ENCODE data around the gene GID4.

GID4 gene

DNA sequence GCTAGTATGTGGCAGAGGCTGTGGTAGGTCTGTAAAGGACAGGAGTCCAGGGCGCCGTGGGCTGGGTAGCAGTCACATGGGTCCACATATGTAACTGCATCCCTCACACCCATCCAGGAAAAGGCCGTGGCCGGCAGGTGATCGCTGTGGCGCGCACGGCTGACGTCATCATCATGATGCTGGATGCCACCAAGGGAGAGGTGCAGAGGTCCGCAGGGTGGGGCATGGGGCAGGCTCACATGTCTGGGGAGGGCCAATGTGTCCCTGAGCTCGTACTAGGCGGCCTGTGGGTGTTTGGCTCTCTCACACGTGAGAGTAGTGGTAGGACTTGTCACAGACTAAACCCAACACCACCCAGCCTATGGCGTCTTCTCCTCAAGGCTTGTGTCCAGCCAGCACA lies 60.3 kb downstream of the GID4 start:
- no peak for TF ChIP-seq FOXA1 (IDR thresholded peaks at IDR 0.05)
- no peak for TF ChIP-seq NFRKB (IDR thresholded peaks at IDR 0.05)
- DNase-seq (ENCODE audit: extremely low spot score): no peak
- POLR2A ChIA-PET: interaction anchor here (1.2 to 1.6 kb wide), 2 partner anchors 10 to 11 kb away, joined by 4 to 5 read pairs; no protein-coding TSS in a partner anchor
- CTCF ChIA-PET: no interaction called here

DNA sequence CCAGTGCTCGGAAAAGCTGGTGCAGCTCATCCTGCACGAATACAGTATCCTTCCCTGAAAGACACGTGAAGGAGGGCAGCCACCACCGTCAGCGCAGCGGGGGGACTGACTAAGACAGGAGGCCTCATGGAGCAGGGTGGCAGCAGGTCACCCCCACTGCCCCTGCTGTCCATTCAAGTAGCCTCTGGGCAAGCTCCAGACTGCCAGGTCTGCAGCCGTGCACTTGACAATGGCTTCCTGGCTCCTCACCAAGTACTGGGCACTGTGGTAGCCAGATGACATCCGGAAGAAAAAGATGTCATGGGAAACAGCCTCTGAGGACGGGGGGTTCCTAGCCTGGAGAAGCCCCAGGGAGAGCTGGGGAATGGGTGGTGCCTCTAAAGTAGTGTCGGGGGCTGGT lies 61.4 kb downstream of the GID4 start:
- DNase-seq (ENCODE audit: extremely low spot score): no peak
- CTCF ChIA-PET: no interaction called here
- TF ChIP-seq SP1 (IDR thresholded peaks at IDR 0.05) (no peak), FOXK2 (IDR thresholded peaks at IDR 0.05) (no peak), ELF4 (IDR thresholded peaks at IDR 0.05) (no peak), NFRKB (IDR thresholded peaks at IDR 0.05) (no peak), ZNF384 (IDR thresholded peaks at IDR 0.05) (no peak), HDGF (IDR thresholded peaks at IDR 0.05; ENCODE audit: borderline replicate concordance) (no peak), BHLHE40 (IDR thresholded peaks at IDR 0.05; ENCODE audit: borderline replicate concordance) (no peak), LEF1 (IDR thresholded peaks at IDR 0.05; ENCODE audit: borderline replicate concordance) (no peak), TARDBP (IDR thresholded peaks at IDR 0.05) (no peak), PKNOX1 (IDR thresholded peaks at IDR 0.05) (no peak), FOXM1 (IDR thresholded peaks at IDR 0.05; ENCODE audit: borderline replicate concordance) (no peak), SUZ12 (IDR thresholded peaks at IDR 0.05) (no peak), FOXA1 (IDR thresholded peaks at IDR 0.05) (no peak), ARNT (IDR thresholded peaks at IDR 0.05) (no peak), CTBP1 (IDR thresholded peaks at IDR 0.05; ENCODE audit: borderline replicate concordance) (no peak), L3MBTL2 (conservative IDR thresholded peaks at IDR 0.05) (no peak)
- POLR2A ChIA-PET: interaction anchor here (0.7 to 1.6 kb wide), 3 partner anchors 11 to 799 kb away, joined by 3 to 5 read pairs (median 4); no protein-coding TSS in a partner anchor

- TF ChIP-seq LEF1 (IDR thresholded peaks at IDR 0.05; ENCODE audit: borderline replicate concordance) (no peak), TARDBP (IDR thresholded peaks at IDR 0.05) (no peak), HDGF (IDR thresholded peaks at IDR 0.05; ENCODE audit: borderline replicate concordance) (no peak), ZNF384 (IDR thresholded peaks at IDR 0.05) (no peak), ELF4 (IDR thresholded peaks at IDR 0.05) (no peak), FOXK2 (IDR thresholded peaks at IDR 0.05) (no peak), FOXA1 (IDR thresholded peaks at IDR 0.05) (no peak), PKNOX1 (IDR thresholded peaks at IDR 0.05) (no peak), CTBP1 (IDR thresholded peaks at IDR 0.05; ENCODE audit: borderline replicate concordance) (no peak), SP1 (IDR thresholded peaks at IDR 0.05) (no peak)
- no peak for DNase-seq (ENCODE audit: extremely low spot score)
- POLR2A ChIA-PET: no interaction called here
- CTCF ChIA-PET: interaction anchor here (0.6 kb wide), 1 partner anchor 11 kb away, joined by 3 read pairs; no protein-coding TSS in a partner anchor
These were observed 62.6 kb downstream of the GID4 start for GRCh38 chr17:18101828-18102227.

DNA sequence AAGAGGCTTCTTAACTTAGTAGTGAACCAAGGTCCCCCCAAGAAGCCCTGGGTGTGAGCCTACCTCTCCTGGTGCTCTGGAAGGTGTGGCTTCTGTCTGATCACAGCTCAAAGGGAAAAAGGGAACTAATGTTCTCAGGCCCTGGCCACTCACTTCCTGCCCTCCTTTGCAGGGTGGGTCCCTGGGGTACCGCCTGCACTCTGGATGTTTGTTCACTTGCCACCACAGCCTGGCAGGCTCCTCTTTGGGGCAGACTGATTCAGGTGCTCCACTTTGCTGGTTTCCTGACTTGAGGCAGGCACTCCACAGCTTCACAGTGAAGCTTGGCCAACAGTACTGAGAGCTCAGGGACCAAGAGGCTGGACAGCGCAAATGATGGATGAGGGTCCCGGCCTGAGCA lies 63.4 kb downstream of the GID4 start:
- no peak for TF ChIP-seq SUZ12 (IDR thresholded peaks at IDR 0.05)
- no peak for TF ChIP-seq ELF4 (IDR thresholded peaks at IDR 0.05)
- TF ChIP-seq LEF1 (IDR thresholded peaks at IDR 0.05; ENCODE audit: borderline replicate concordance): no peak
- no peak for TF ChIP-seq PKNOX1 (IDR thresholded peaks at IDR 0.05)
- TF ChIP-seq FOXA1 (IDR thresholded peaks at IDR 0.05): no peak
- no peak for TF ChIP-seq ZNF384 (IDR thresholded peaks at IDR 0.05)
- TF ChIP-seq HDGF (IDR thresholded peaks at IDR 0.05; ENCODE audit: borderline replicate concordance): no peak
- no peak for TF ChIP-seq L3MBTL2 (conservative IDR thresholded peaks at IDR 0.05)
- TF ChIP-seq CTBP1 (IDR thresholded peaks at IDR 0.05; ENCODE audit: borderline replicate concordance): no peak
- TF ChIP-seq FOXM1 (IDR thresholded peaks at IDR 0.05; ENCODE audit: borderline replicate concordance): no peak
- TF ChIP-seq TARDBP (IDR thresholded peaks at IDR 0.05): no peak
- no peak for TF ChIP-seq NFRKB (IDR thresholded peaks at IDR 0.05)
- no peak for TF ChIP-seq FOXK2 (IDR thresholded peaks at IDR 0.05)
- TF ChIP-seq SP1 (IDR thresholded peaks at IDR 0.05): no peak
- TF ChIP-seq ARNT (IDR thresholded peaks at IDR 0.05): no peak
- TF ChIP-seq BHLHE40 (IDR thresholded peaks at IDR 0.05; ENCODE audit: borderline replicate concordance): no peak
- CTCF ChIA-PET: interaction anchor here (0.6 kb wide), 1 partner anchor 10 kb away, joined by 3 read pairs; no protein-coding TSS in a partner anchor
- POLR2A ChIA-PET: no interaction called here
- DNase-seq (ENCODE audit: extremely low spot score): no peak

DNA sequence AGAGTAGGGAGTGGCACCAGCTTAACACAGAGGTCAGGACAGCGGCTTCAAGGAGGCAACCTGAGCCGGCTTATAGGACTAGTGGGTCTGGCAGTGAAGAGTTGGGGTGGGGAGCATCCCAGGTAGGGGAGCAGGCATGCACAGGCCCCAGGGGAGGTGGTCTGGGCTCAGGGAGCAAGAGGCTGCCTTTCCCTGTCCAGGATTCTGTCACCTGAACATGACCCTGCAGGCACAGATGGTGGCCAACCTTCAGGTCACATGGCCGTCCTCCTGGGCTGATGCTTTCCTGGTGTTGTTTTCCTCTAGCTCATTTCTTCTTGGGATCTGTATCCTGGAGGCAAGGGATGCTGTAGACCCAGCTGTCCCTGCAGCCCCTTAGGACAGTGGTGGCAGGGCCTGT lies 65.8 kb downstream of the GID4 start:
- CTCF ChIA-PET: no interaction called here
- POLR2A ChIA-PET: no interaction called here
- no peak for TF ChIP-seq SUZ12 (IDR thresholded peaks at IDR 0.05)
- no peak for TF ChIP-seq FOXA1 (IDR thresholded peaks at IDR 0.05)
- TF ChIP-seq HDGF (IDR thresholded peaks at IDR 0.05; ENCODE audit: borderline replicate concordance): no peak
- TF ChIP-seq FOXM1 (IDR thresholded peaks at IDR 0.05; ENCODE audit: borderline replicate concordance): no peak
- no peak for TF ChIP-seq ZNF384 (IDR thresholded peaks at IDR 0.05)
- TF ChIP-seq FOXK2 (IDR thresholded peaks at IDR 0.05): no peak
- no peak for TF ChIP-seq ARNT (IDR thresholded peaks at IDR 0.05)
- TF ChIP-seq TARDBP (IDR thresholded peaks at IDR 0.05): no peak
- no peak for DNase-seq (ENCODE audit: extremely low spot score)

DNA sequence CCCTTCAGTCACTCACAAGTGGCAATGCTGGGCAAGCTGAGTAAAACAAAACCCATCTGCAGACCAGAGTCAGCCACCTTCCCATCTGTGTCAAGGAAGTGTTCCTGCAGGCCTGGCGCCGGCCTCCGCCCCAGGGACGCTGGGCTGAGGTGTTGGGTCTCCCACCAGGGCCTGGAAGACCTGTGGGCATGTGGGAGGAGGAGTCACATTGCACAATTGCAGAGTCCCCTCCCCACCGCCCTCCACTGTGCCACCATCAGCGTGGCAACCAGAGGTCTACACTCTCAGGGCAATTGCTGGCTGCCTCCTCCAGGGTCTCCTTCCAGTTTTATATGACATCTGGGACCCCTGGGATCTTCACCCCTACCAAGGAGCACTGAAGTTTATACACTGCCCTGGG lies 66.4 kb downstream of the GID4 start:
- POLR2A ChIA-PET: no interaction called here
- no peak for DNase-seq (ENCODE audit: extremely low spot score)

More for the DNA sequence above, 66.4 kb downstream of the GID4 start:
- no peak for TF ChIP-seq SUZ12 (IDR thresholded peaks at IDR 0.05)
- TF ChIP-seq FOXK2 (IDR thresholded peaks at IDR 0.05): no peak
- no peak for TF ChIP-seq ARNT (IDR thresholded peaks at IDR 0.05)
- no peak for TF ChIP-seq LEF1 (IDR thresholded peaks at IDR 0.05; ENCODE audit: borderline replicate concordance)
- no peak for TF ChIP-seq L3MBTL2 (conservative IDR thresholded peaks at IDR 0.05)
- no peak for TF ChIP-seq ELF4 (IDR thresholded peaks at IDR 0.05)
- no peak for TF ChIP-seq PKNOX1 (IDR thresholded peaks at IDR 0.05)
- TF ChIP-seq TARDBP (IDR thresholded peaks at IDR 0.05): no peak
- no peak for TF ChIP-seq ZNF384 (IDR thresholded peaks at IDR 0.05)
- no peak for TF ChIP-seq SP1 (IDR thresholded peaks at IDR 0.05)
- TF ChIP-seq CTBP1 (IDR thresholded peaks at IDR 0.05; ENCODE audit: borderline replicate concordance): no peak
- TF ChIP-seq BHLHE40 (IDR thresholded peaks at IDR 0.05; ENCODE audit: borderline replicate concordance): no peak
- no peak for TF ChIP-seq NFRKB (IDR thresholded peaks at IDR 0.05)
- no peak for TF ChIP-seq FOXA1 (IDR thresholded peaks at IDR 0.05)
- CTCF ChIA-PET: interaction anchor here (0.8 kb wide), 1 partner anchor 45 kb away, joined by 3 read pairs; no protein-coding TSS in a partner anchor

All from HEK293T (cell line).